ENCODE data around the gene RAB11FIP2. TPM values are rescaled to one million over a fixed set of nuclear protein-coding genes. Genes with fewer than 3 reads are reported as not detected.

Gene RAB11FIP2
- total RNA-seq, 2 experiments from 2014 or later: 13.6 to 15.3 TPM

GRCh38 chr10:118047880-118048279, 1.1 kb upstream of the RAB11FIP2 start:
- Mint-ChIP-seq H3K27me3 (ENCODE audit: low read depth) (peaks cover 14% of the 10 kb centered on the region), H3K9me3 (ENCODE audit: insufficient read depth) (no peaks in the 10 kb centered on the region), H3K4me3 (peak overlapping the region; percentile 91), H3K36me3 (ENCODE audit: low read depth) (peaks cover 3% of the 10 kb centered on the region), H3K27ac (no peak overlapping the region), H3K4me1 (ENCODE audit: low read depth) (peaks cover 30% of the 10 kb centered on the region)
- ATAC-seq: no peak
- no peak for DNase-seq
- POLR2A ChIA-PET: interaction anchor here (1.0 kb wide), 1 partner anchor 26 kb away, joined by 3 read pairs; no protein-coding TSS in a partner anchor
- CTCF ChIA-PET: no interaction called here

- H3K27ac Mint-ChIP-seq: peak overlapping the region; percentile 25
- H3K27me3 Mint-ChIP-seq (ENCODE audit: low read depth): peaks cover 12% of the 10 kb centered on the region
- CTCF ChIA-PET: no interaction called here
- H3K9me3 Mint-ChIP-seq (ENCODE audit: insufficient read depth): no peaks in the 10 kb centered on the region
- POLR2A ChIA-PET: no interaction called here
- DNase-seq (no peak), ATAC-seq (no peak)
- H3K36me3 Mint-ChIP-seq (ENCODE audit: low read depth): peaks cover 3% of the 10 kb centered on the region
- peak overlapping the region; percentile 91 for H3K4me3 Mint-ChIP-seq
- H3K4me1 Mint-ChIP-seq (ENCODE audit: low read depth): peaks cover 34% of the 10 kb centered on the region
Measured at GRCh38 chr10:118047157-118047719, 497 bp upstream of the RAB11FIP2 start.

- ChIA-PET CTCF (interaction anchor here (1.5 kb wide), 1 partner anchor 8 kb away, joined by 6 read pairs; no protein-coding TSS in a partner anchor), POLR2A (no interaction called here)
- ATAC-seq (peak; percentile 24), DNase-seq (peak; percentile 45)
- H3K27ac Mint-ChIP-seq: peak overlapping the region; percentile 87
- H3K36me3 Mint-ChIP-seq (ENCODE audit: low read depth): peaks cover 3% of the 10 kb centered on the region
- peaks cover 11% of the 10 kb centered on the region for H3K27me3 Mint-ChIP-seq (ENCODE audit: low read depth)
- H3K4me1 Mint-ChIP-seq (ENCODE audit: low read depth): peaks cover 34% of the 10 kb centered on the region
- peak overlapping the region; percentile 91 for H3K4me3 Mint-ChIP-seq
- no peaks in the 10 kb centered on the region for H3K9me3 Mint-ChIP-seq (ENCODE audit: insufficient read depth)
Measured at GRCh38 chr10:118045837-118046394, 825 bp downstream of the RAB11FIP2 start.

- peaks cover 34% of the 10 kb centered on the region for H3K4me1 Mint-ChIP-seq (ENCODE audit: low read depth)
- H3K27ac Mint-ChIP-seq: peak overlapping the region; percentile 87
- CTCF ChIA-PET: interaction anchor here (1.5 kb wide), 1 partner anchor 9 kb away, joined by 6 read pairs; no protein-coding TSS in a partner anchor
- no peak for DNase-seq
- POLR2A ChIA-PET: no interaction called here
- peaks cover 4% of the 10 kb centered on the region for H3K36me3 Mint-ChIP-seq (ENCODE audit: low read depth)
- H3K4me3 Mint-ChIP-seq: peak overlapping the region; percentile 91
- H3K9me3 Mint-ChIP-seq (ENCODE audit: insufficient read depth): no peaks in the 10 kb centered on the region
- no peak for ATAC-seq
- peaks cover 5% of the 10 kb centered on the region for H3K27me3 Mint-ChIP-seq (ENCODE audit: low read depth)
Measured at GRCh38 chr10:118045158-118045836, 1.4 kb downstream of the RAB11FIP2 start.

GRCh38 chr10:118042827-118043242, 3.9 kb downstream of the RAB11FIP2 start:
- H3K4me3 Mint-ChIP-seq: no peak overlapping the region
- ChIA-PET POLR2A (no interaction called here), CTCF (interaction anchor here (0.9 kb wide), 1 partner anchor 826 kb away, joined by 3 read pairs; no protein-coding TSS in a partner anchor)
- peaks cover 34% of the 10 kb centered on the region for H3K4me1 Mint-ChIP-seq (ENCODE audit: low read depth)
- no peaks in the 10 kb centered on the region for H3K9me3 Mint-ChIP-seq (ENCODE audit: insufficient read depth)
- no peak overlapping the region for H3K27ac Mint-ChIP-seq
- ATAC-seq: no peak
- peaks cover 15% of the 10 kb centered on the region for H3K36me3 Mint-ChIP-seq (ENCODE audit: low read depth)
- H3K27me3 Mint-ChIP-seq (ENCODE audit: low read depth): no peaks in the 10 kb centered on the region
- DNase-seq: no peak

GRCh38 chr10:118042336-118042735, 4.4 kb downstream of the RAB11FIP2 start:
- Mint-ChIP-seq H3K27me3 (ENCODE audit: low read depth) (no peaks in the 10 kb centered on the region), H3K27ac (no peak overlapping the region), H3K4me3 (no peak overlapping the region), H3K4me1 (ENCODE audit: low read depth) (peaks cover 31% of the 10 kb centered on the region), H3K9me3 (ENCODE audit: insufficient read depth) (no peaks in the 10 kb centered on the region), H3K36me3 (ENCODE audit: low read depth) (peaks cover 15% of the 10 kb centered on the region)
- ChIA-PET POLR2A (no interaction called here), CTCF (no interaction called here)
- ATAC-seq (no peak), DNase-seq (no peak)

GRCh38 chr10:118041316-118041715, 5.4 kb downstream of the RAB11FIP2 start:
- Mint-ChIP-seq H3K27me3 (ENCODE audit: low read depth) (no peaks in the 10 kb centered on the region), H3K36me3 (ENCODE audit: low read depth) (peaks cover 15% of the 10 kb centered on the region), H3K4me1 (ENCODE audit: low read depth) (peaks cover 34% of the 10 kb centered on the region), H3K27ac (no peak overlapping the region), H3K4me3 (no peak overlapping the region), H3K9me3 (ENCODE audit: insufficient read depth) (no peaks in the 10 kb centered on the region)
- DNase-seq (no peak), ATAC-seq (no peak)
- ChIA-PET POLR2A (no interaction called here), CTCF (interaction anchor here (0.9 kb wide), 1 partner anchor 14 kb away, joined by 3 read pairs; no protein-coding TSS in a partner anchor)

- no peak for ATAC-seq
- H3K4me1 Mint-ChIP-seq (ENCODE audit: low read depth): peaks cover 21% of the 10 kb centered on the region
- peaks cover 19% of the 10 kb centered on the region for H3K36me3 Mint-ChIP-seq (ENCODE audit: low read depth)
- no peaks in the 10 kb centered on the region for H3K9me3 Mint-ChIP-seq (ENCODE audit: insufficient read depth)
- H3K4me3 Mint-ChIP-seq: no peak overlapping the region
- POLR2A ChIA-PET: no interaction called here
- no peak for DNase-seq
- CTCF ChIA-PET: no interaction called here
- no peak overlapping the region for H3K27ac Mint-ChIP-seq
- H3K27me3 Mint-ChIP-seq (ENCODE audit: low read depth): no peaks in the 10 kb centered on the region
Measured at GRCh38 chr10:118036281-118036875, 10.4 kb downstream of the RAB11FIP2 start.

- H3K4me3 Mint-ChIP-seq: peak overlapping the region; percentile 37
- ChIA-PET POLR2A (no interaction called here), CTCF (no interaction called here)
- H3K27me3 Mint-ChIP-seq (ENCODE audit: low read depth): no peaks in the 10 kb centered on the region
- peaks cover 21% of the 10 kb centered on the region for H3K4me1 Mint-ChIP-seq (ENCODE audit: low read depth)
- ATAC-seq (peak; percentile 64), DNase-seq (no peak)
- peak overlapping the region; percentile 81 for H3K27ac Mint-ChIP-seq
- H3K36me3 Mint-ChIP-seq (ENCODE audit: low read depth): peaks cover 20% of the 10 kb centered on the region
- H3K9me3 Mint-ChIP-seq (ENCODE audit: insufficient read depth): no peaks in the 10 kb centered on the region
Measured at GRCh38 chr10:118035354-118036005, 11.3 kb downstream of the RAB11FIP2 start.

- Mint-ChIP-seq H3K36me3 (ENCODE audit: low read depth) (peaks cover 15% of the 10 kb centered on the region), H3K4me3 (no peak overlapping the region), H3K4me1 (ENCODE audit: low read depth) (peaks cover 21% of the 10 kb centered on the region), H3K27ac (peak overlapping the region; percentile 25), H3K9me3 (ENCODE audit: insufficient read depth) (no peaks in the 10 kb centered on the region), H3K27me3 (ENCODE audit: low read depth) (no peaks in the 10 kb centered on the region)
- POLR2A ChIA-PET: no interaction called here
- no peak for DNase-seq
- CTCF ChIA-PET: no interaction called here
- no peak for ATAC-seq
Measured at GRCh38 chr10:118034791-118035261, 11.9 kb downstream of the RAB11FIP2 start.

GRCh38 chr10:118033905-118034304, 12.8 kb downstream of the RAB11FIP2 start:
- peaks cover 25% of the 10 kb centered on the region for H3K4me1 Mint-ChIP-seq (ENCODE audit: low read depth)
- peaks cover 13% of the 10 kb centered on the region for H3K36me3 Mint-ChIP-seq (ENCODE audit: low read depth)
- H3K4me3 Mint-ChIP-seq: no peak overlapping the region
- ATAC-seq (no peak), DNase-seq (no peak)
- peak overlapping the region; percentile 5 for H3K27ac Mint-ChIP-seq
- H3K27me3 Mint-ChIP-seq (ENCODE audit: low read depth): no peaks in the 10 kb centered on the region
- no peaks in the 10 kb centered on the region for H3K9me3 Mint-ChIP-seq (ENCODE audit: insufficient read depth)
- ChIA-PET CTCF (no interaction called here), POLR2A (no interaction called here)
